GOT3 (cell line): ENCODE data around the gene KEAP1.
"Not testable (repeated sequence)": the region's sequence is repeated elsewhere in the genome, so short reads cannot be mapped to it uniquely, and the experiment has no call there.

Source experiments
- DNase-seq: peaks from one replicate; lab custom pipeline; 2025; ENCODE audit warnings: mixed read lengths; lab: John Stamatoyannopoulos, UW

The KEAP1 gene

GRCh38 chr19:10503002-10503789 is at the start of gene KEAP1:
Gene KEAP1 (minus strand): TSS chr19:10503356. CDS start chr19:10500033, 3,323 bp downstream.
- no peak for DNase-seq

- DNase-seq = no peak
Measured at GRCh38 chr19:10552510-10553053, 49.4 kb upstream of the KEAP1 start.

- no peak for DNase-seq
Measured at GRCh38 chr19:10551698-10552301, 48.6 kb upstream of the KEAP1 start.

GRCh38 chr19:10551006-10551405 is 47.9 kb upstream of the KEAP1 start:
- DNase-seq = not testable (repeated sequence)

- no peak for DNase-seq
Measured at GRCh38 chr19:10550336-10550735, 47.2 kb upstream of the KEAP1 start.

GRCh38 chr19:10549733-10550132 is 46.6 kb upstream of the KEAP1 start:
- DNase-seq = no peak

- DNase-seq = no peak
Measured at GRCh38 chr19:10548746-10549276, 45.7 kb upstream of the KEAP1 start.

- no peak for DNase-seq
Measured at GRCh38 chr19:10546817-10547216, 43.7 kb upstream of the KEAP1 start.

- DNase-seq = no peak
Measured at GRCh38 chr19:10544753-10545251, 41.6 kb upstream of the KEAP1 start.

- no peak for DNase-seq
Measured at GRCh38 chr19:10544242-10544752, 41.1 kb upstream of the KEAP1 start.

GRCh38 chr19:10543420-10544241 is 40.5 kb upstream of the KEAP1 start, which contains the start of gene ATG4D:
Gene ATG4D (plus strand): TSS chr19:10543904. CDS start chr19:10544091, 187 bp downstream.
- peak; percentile 48 for DNase-seq

GRCh38 chr19:10543059-10543419 is 39.9 kb upstream of the KEAP1 start:
- no peak for DNase-seq

- DNase-seq = not testable (repeated sequence)
Measured at GRCh38 chr19:10539016-10539415, 35.9 kb upstream of the KEAP1 start.

- no peak for DNase-seq
Measured at GRCh38 chr19:10538204-10538983, 35.2 kb upstream of the KEAP1 start.

GRCh38 chr19:10537668-10538067 is 34.5 kb upstream of the KEAP1 start:
- no peak for DNase-seq

- no peak for DNase-seq
Measured at GRCh38 chr19:10535613-10536012, 32.5 kb upstream of the KEAP1 start.

GRCh38 chr19:10533646-10534386 is 30.7 kb upstream of the KEAP1 start:
- no peak for DNase-seq

- no peak for DNase-seq
Measured at GRCh38 chr19:10532457-10532856, 29.3 kb upstream of the KEAP1 start.

- not testable (repeated sequence) for DNase-seq
Measured at GRCh38 chr19:10526887-10527286, 23.7 kb upstream of the KEAP1 start.

GRCh38 chr19:10525636-10526035 is 22.5 kb upstream of the KEAP1 start:
- DNase-seq = no peak
